GM12878 (cell line): ENCODE results near the gene CCR2. TPM values are rescaled to one million over a fixed set of nuclear protein-coding genes. Genes with fewer than 3 reads are reported as not detected.
A peak's percentile ranks its signal among the peaks of the same experiment; 100 is the strongest.

Experiments used
- CBFB ChIP-seq: IDR thresholded peaks from 2 replicates; pipeline ENCODE4 v1.6.1; 2016; ENCODE audit warnings: antibody characterized with exemption, low read depth
- CHD2 ChIP-seq: IDR thresholded peaks from 2 replicates; pipeline ENCODE4 v1.6.1; 2011; ENCODE audit warnings: low read depth, low read length, improper control_type of control experiment, borderline replicate concordance
- EED ChIP-seq: sonication (generic); IDR thresholded peaks from 2 replicates; pipeline ENCODE4 v1.6.1; 2016; ENCODE audit warnings: antibody characterized with exemption, low read depth
- ESRRA ChIP-seq: IDR thresholded peaks from 2 replicates; pipeline ENCODE4 v1.6.1; 2012; ENCODE audit warnings: mild to moderate bottlenecking, low read length, improper control_type of control experiment
- GATAD2B ChIP-seq: fragments of 450-650 bp; conservative IDR thresholded peaks from 2 replicates; pipeline ENCODE4 v1.6.1; 2017; ENCODE audit warnings: low read depth, mild to moderate bottlenecking, moderate library complexity
- MEF2A ChIP-seq: IDR thresholded peaks from 2 replicates; pipeline ENCODE4 v1.6.1; 2011; ENCODE audit warnings: low read depth, mild to moderate bottlenecking, low read length, moderate library complexity; ENCODE audit not compliant: insufficient read depth
- MEF2B ChIP-seq: fragments of 450-650 bp; IDR thresholded peaks from 2 replicates; pipeline ENCODE4 v1.6.1; 2018; ENCODE audit warnings: mild to moderate bottlenecking, moderate library complexity; ENCODE audit not compliant: partially characterized antibody, poor library complexity, severe bottlenecking
- MTA3 ChIP-seq: IDR thresholded peaks from 2 replicates; pipeline ENCODE4 v1.6.1; 2012; ENCODE audit warnings: low read length, inconsistent platforms, borderline replicate concordance
- NBN ChIP-seq: fragments of 450-650 bp; IDR thresholded peaks from 2 replicates; pipeline ENCODE4 v1.6.1; 2016
- NFIC ChIP-seq: IDR thresholded peaks from 2 replicates; pipeline ENCODE4 v1.6.1; 2012; ENCODE audit warnings: low read depth, mild to moderate bottlenecking, inconsistent platforms, low read length, moderate library complexity
- NFXL1 ChIP-seq: fragments of 450-650 bp; IDR thresholded peaks from 2 replicates; pipeline ENCODE4 v1.6.1; 2017; ENCODE audit warnings: antibody characterized with exemption, mild to moderate bottlenecking, borderline replicate concordance
- NFYA ChIP-seq: IDR thresholded peaks from 2 replicates; pipeline ENCODE4 v1.6.1; 2011; ENCODE audit warnings: low read depth, mild to moderate bottlenecking, low read length, improper control_type of control experiment, borderline replicate concordance
- NR2C2 ChIP-seq: IDR thresholded peaks from 2 replicates; pipeline ENCODE4 v1.6.1; 2011; ENCODE audit warnings: borderline replicate concordance, low read depth; ENCODE audit not compliant: control insufficient read depth, insufficient read length
- PAX5 ChIP-seq: IDR thresholded peaks from 2 replicates; pipeline ENCODE4 v1.6.1; 2011; ENCODE audit warnings: low read depth, low read length, borderline replicate concordance
- POLR2AphosphoS2 ChIP-seq: IDR thresholded peaks from 2 replicates; pipeline ENCODE4 v1.6.1; 2011; ENCODE audit warnings: low read depth, mild to moderate bottlenecking, low read length, improper control_type of control experiment, moderate library complexity
- SIX5 ChIP-seq: IDR thresholded peaks from 2 replicates; pipeline ENCODE4 v1.6.1; 2011; ENCODE audit warnings: mild to moderate bottlenecking, low read depth, low read length, moderate library complexity; ENCODE audit not compliant: severe bottlenecking
- SMAD1 ChIP-seq: fragments of 450-650 bp; IDR thresholded peaks from 2 replicates; pipeline ENCODE4 v1.6.1; 2018; ENCODE audit warnings: mild to moderate bottlenecking, low read depth; ENCODE audit not compliant: partially characterized antibody
- STAT1 ChIP-seq: fragments of 450-650 bp; conservative IDR thresholded peaks from 2 replicates; pipeline ENCODE4 v1.6.1; 2014; ENCODE audit warnings: antibody characterized with exemption, mild to moderate bottlenecking
- SUZ12 ChIP-seq: fragments of 200-600 bp; sonication (generic); IDR thresholded peaks from one replicate; pipeline ENCODE4 v1.6.1; 2018; ENCODE audit warnings: antibody characterized with exemption, mild to moderate bottlenecking; ENCODE audit not compliant: unreplicated experiment
- TBL1XR1 ChIP-seq: IDR thresholded peaks from 2 replicates; pipeline ENCODE4 v1.6.1; 2012; ENCODE audit warnings: low read depth, low read length, improper control_type of control experiment
- TCF7 ChIP-seq: IDR thresholded peaks from 2 replicates; pipeline ENCODE4 v1.6.1; 2014; ENCODE audit warnings: antibody characterized with exemption, borderline replicate concordance
- YBX1 ChIP-seq: fragments of 450-650 bp; IDR thresholded peaks from 2 replicates; pipeline ENCODE4 v1.6.1; 2016; ENCODE audit warnings: antibody characterized with exemption
- YY1 ChIP-seq: IDR thresholded peaks from 2 replicates; pipeline ENCODE4 v1.6.1; 2011; ENCODE audit warnings: low read depth, mild to moderate bottlenecking, low read length
- polyA plus RNA-seq, 11 experiments: library from polyadenylated mRNA; depleted of rRNA in 4 of 11; unstranded in 6 of 11; stranded (reverse) in 5 of 11; fragments of >200 nt; fragmentation: Nextera tagmentation in 4 of 11; fragmentation: Illumina TruSeq in 1 of 11; extraction: Ambion mirVana in 4 of 11; extraction: Trizol in 1 of 11; gene quantifications; 1 replicate in 1 of 11; 2 replicates in 10 of 11; pipeline versions ENCODE4 v1.2.1 to v1.2.3, GENCODE V29; 2011 to 2016; ENCODE audit warnings: inconsistent platforms in 2 of 11, missing spikeins in 2 of 11, low read depth in 1 of 11
- total RNA-seq, 4 experiments: library from RNA; depleted of rRNA in 3 of 4; stranded (reverse); fragments of >200 nt in 3 of 4; fragmentation: Illumina TruSeq in 1 of 4; extraction: Trizol in 1 of 4; gene quantifications; 2 replicates each; pipeline versions ENCODE4 v1.2.1 to v1.2.3, GENCODE V29; 2013 to 2021
- TF ChIP-seq, protein P1 (sequence below): IDR thresholded peaks from 2 replicates; pipeline ENCODE4 v1.6.1; 2012; ENCODE audit warnings: mild to moderate bottlenecking, low read depth, low read length
- TF ChIP-seq, protein P2 (sequence below): fragments of 450-650 bp; IDR thresholded peaks from 2 replicates; pipeline ENCODE4 v1.6.1; 2017; ENCODE audit warnings: low read depth, mild to moderate bottlenecking, moderate library complexity

CCR2 gene
- total and polyA plus RNA-seq, 10 of the 15 experiments (the other 5 are each of a cell fraction or from before 2014, with no cell fraction given), result 1.9 to 4.7 (median 3.5) TPM; not detected in 1

DNA sequence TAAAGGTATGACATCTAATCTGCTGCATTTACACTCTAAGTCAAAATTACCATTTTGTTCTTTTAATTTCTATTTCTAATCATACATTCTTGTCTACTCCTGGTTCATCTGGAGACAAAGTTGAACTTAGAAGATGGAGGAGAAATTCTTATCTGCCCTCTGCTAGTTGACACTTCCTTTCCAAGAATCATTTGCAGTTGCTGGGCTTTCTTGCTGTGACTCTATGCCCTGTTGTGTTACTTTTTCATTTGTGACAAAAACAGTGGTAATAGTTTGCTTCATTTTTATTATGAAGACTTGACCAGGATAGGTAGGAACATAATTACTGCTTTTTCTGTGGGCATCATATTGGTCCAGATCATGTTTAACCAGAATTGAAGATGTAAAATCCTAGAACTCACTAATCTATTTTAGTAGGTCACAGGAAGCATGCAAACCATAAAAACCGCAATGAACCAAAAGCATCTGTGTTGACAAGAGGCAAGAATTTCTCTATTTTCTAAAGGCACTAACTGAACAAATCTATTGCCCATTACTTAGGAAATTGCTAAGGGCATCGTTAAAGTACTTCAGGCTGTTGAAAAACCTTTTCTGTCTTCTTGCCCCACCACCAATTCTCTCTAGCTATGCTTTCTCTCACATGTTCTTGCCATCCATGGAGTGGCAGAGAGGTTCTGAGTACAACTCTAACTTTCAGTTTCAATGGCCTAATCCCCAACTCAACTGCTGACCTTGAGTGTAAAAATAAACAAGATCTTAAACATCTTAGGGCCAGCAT is 4.2 kb upstream of the CCR2 start (continued):
- TF ChIP-seq, protein P1, sequence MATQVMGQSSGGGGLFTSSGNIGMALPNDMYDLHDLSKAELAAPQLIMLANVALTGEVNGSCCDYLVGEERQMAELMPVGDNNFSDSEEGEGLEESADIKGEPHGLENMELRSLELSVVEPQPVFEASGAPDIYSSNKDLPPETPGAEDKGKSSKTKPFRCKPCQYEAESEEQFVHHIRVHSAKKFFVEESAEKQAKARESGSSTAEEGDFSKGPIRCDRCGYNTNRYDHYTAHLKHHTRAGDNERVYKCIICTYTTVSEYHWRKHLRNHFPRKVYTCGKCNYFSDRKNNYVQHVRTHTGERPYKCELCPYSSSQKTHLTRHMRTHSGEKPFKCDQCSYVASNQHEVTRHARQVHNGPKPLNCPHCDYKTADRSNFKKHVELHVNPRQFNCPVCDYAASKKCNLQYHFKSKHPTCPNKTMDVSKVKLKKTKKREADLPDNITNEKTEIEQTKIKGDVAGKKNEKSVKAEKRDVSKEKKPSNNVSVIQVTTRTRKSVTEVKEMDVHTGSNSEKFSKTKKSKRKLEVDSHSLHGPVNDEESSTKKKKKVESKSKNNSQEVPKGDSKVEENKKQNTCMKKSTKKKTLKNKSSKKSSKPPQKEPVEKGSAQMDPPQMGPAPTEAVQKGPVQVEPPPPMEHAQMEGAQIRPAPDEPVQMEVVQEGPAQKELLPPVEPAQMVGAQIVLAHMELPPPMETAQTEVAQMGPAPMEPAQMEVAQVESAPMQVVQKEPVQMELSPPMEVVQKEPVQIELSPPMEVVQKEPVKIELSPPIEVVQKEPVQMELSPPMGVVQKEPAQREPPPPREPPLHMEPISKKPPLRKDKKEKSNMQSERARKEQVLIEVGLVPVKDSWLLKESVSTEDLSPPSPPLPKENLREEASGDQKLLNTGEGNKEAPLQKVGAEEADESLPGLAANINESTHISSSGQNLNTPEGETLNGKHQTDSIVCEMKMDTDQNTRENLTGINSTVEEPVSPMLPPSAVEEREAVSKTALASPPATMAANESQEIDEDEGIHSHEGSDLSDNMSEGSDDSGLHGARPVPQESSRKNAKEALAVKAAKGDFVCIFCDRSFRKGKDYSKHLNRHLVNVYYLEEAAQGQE, result no peak
- 0 out of 2 replicates have a peak, but pooled peaks have one; percentile 8 for TF ChIP-seq YY1
- TF ChIP-seq NFIC, result peak; percentile 67; the same call in 1 of the 2 replicates
- TF ChIP-seq NFXL1, result no peak
- no peak for TF ChIP-seq NR2C2
- no peak for TF ChIP-seq SUZ12
- TF ChIP-seq PAX5, result no peak
- TF ChIP-seq, protein P2, sequence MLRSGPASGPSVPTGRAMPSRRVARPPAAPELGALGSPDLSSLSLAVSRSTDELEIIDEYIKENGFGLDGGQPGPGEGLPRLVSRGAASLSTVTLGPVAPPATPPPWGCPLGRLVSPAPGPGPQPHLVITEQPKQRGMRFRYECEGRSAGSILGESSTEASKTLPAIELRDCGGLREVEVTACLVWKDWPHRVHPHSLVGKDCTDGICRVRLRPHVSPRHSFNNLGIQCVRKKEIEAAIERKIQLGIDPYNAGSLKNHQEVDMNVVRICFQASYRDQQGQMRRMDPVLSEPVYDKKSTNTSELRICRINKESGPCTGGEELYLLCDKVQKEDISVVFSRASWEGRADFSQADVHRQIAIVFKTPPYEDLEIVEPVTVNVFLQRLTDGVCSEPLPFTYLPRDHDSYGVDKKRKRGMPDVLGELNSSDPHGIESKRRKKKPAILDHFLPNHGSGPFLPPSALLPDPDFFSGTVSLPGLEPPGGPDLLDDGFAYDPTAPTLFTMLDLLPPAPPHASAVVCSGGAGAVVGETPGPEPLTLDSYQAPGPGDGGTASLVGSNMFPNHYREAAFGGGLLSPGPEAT, result no peak
- no peak for TF ChIP-seq STAT1
- TF ChIP-seq CHD2, result no peak
- TF ChIP-seq ESRRA, result no peak
- TF ChIP-seq NFYA, result no peak
- TF ChIP-seq MEF2A, result peak; percentile 70; the same call in 1 of the 2 replicates
- no peak for TF ChIP-seq MTA3
- TF ChIP-seq YBX1, result no peak
- TF ChIP-seq TBL1XR1, result no peak
- TF ChIP-seq TCF7, result no peak
- TF ChIP-seq GATAD2B, result no peak
- TF ChIP-seq SIX5, result no peak
- peak; percentile 54; the same call in 1 of the 2 replicates for TF ChIP-seq CBFB
- TF ChIP-seq NBN, result no peak
- TF ChIP-seq EED, result no peak
- no peak for TF ChIP-seq POLR2AphosphoS2
- TF ChIP-seq SMAD1, result no peak
- peak; percentile 18 for TF ChIP-seq MEF2B
